NCI-H2196 (cell line): ENCODE results near the gene PLEKHM1.
"Not testable (repeated sequence)": the region's sequence is repeated elsewhere in the genome, so short reads cannot be mapped to it uniquely, and the experiment has no call there.

ENCODE experiments used
- DNase-seq: peaks from one replicate; lab custom pipeline; 2025; ENCODE audit not compliant: unreplicated experiment; lab: John Stamatoyannopoulos, UW

PLEKHM1 gene

GRCh38 chr17:45441526-45442310 is 48.8 kb downstream of the PLEKHM1 start:
- no peak for DNase-seq

GRCh38 chr17:45440839-45441515 is 49.5 kb downstream of the PLEKHM1 start:
- DNase-seq = not testable (repeated sequence)

- peak; percentile 67 for DNase-seq
Observed at GRCh38 chr17:45440161-45440778, 50.3 kb downstream of the PLEKHM1 start.

GRCh38 chr17:45438931-45439610 is 51.5 kb downstream of the PLEKHM1 start:
- DNase-seq = no peak

- no peak for DNase-seq
Observed at GRCh38 chr17:45437465-45438283, 52.8 kb downstream of the PLEKHM1 start.

- no peak for DNase-seq
Observed at GRCh38 chr17:45436625-45437464, 53.7 kb downstream of the PLEKHM1 start.

- no peak for DNase-seq
Observed at GRCh38 chr17:45436161-45436560, 54.4 kb downstream of the PLEKHM1 start.

- no peak for DNase-seq
Observed at GRCh38 chr17:45435481-45435880, 55.0 kb downstream of the PLEKHM1 start.

GRCh38 chr17:45433159-45433535 is 57.4 kb downstream of the PLEKHM1 start:
- no peak for DNase-seq

GRCh38 chr17:45432405-45433158 is 57.9 kb downstream of the PLEKHM1 start, which contains the start of gene ARHGAP27:
ARHGAP27 (minus strand) TSS chr17:45432870; CDS start chr17:45430279, 2,591 bp downstream.
- peak; percentile 27 for DNase-seq

GRCh38 chr17:45431531-45432404 is 58.8 kb downstream of the PLEKHM1 start:
- peak; percentile 89 for DNase-seq

GRCh38 chr17:45430738-45431530 is 59.6 kb downstream of the PLEKHM1 start:
- DNase-seq = no peak

GRCh38 chr17:45430006-45430737 is 60.3 kb downstream of the PLEKHM1 start:
- DNase-seq = no peak

GRCh38 chr17:45429339-45430005 is 61.0 kb downstream of the PLEKHM1 start:
- no peak for DNase-seq

- no peak for DNase-seq
Observed at GRCh38 chr17:45428931-45429338, 61.6 kb downstream of the PLEKHM1 start.
